GM12801 (cell line): Measurements from ENCODE around the gene SNAP91.

Experiments
- CTCF ChIP-seq: IDR thresholded peaks from one replicate; pipeline ENCODE4 v1.5.1; 2011; ENCODE audit warnings: control low read depth; ENCODE audit not compliant: insufficient read length; ENCODE audit errors: extremely low read depth

Gene SNAP91

GRCh38 chr6:83518816-83519480 is 190.0 kb downstream of the SNAP91 start:
- no peak for TF ChIP-seq CTCF

- no peak for TF ChIP-seq CTCF
Measured at GRCh38 chr6:83517500-83517899, 191.4 kb downstream of the SNAP91 start.

- no peak for TF ChIP-seq CTCF
Measured at GRCh38 chr6:83514866-83515466, 193.9 kb downstream of the SNAP91 start.

- TF ChIP-seq CTCF, result no peak
Measured at GRCh38 chr6:83514466-83514865, 194.4 kb downstream of the SNAP91 start.

- TF ChIP-seq CTCF, result no peak
Measured at GRCh38 chr6:83511901-83512681, 196.8 kb downstream of the SNAP91 start, which contains the start of gene PRSS35. TSS of gene PRSS35 (plus strand) at chr6:83512534. CDS start at chr6:83523442, 10,908 bp downstream.

- TF ChIP-seq CTCF, result no peak
Measured at GRCh38 chr6:83511266-83511665, 197.6 kb downstream of the SNAP91 start.

GRCh38 chr6:83510791-83511190 is 198.1 kb downstream of the SNAP91 start:
- no peak for TF ChIP-seq CTCF
